ENCODE measurements around the gene CDK11A.
"Not testable (repeated sequence)": the region's sequence is repeated elsewhere in the genome, so short reads cannot be mapped to it uniquely, and the experiment has no call there.

Gene CDK11A

GRCh38 chr1:1703796-1704195 lies 20.4 kb downstream of the CDK11A start:
- no peak for TF ChIP-seq CTCF (conservative IDR thresholded peaks at IDR 0.05; ENCODE audit: low read depth, low read length)
- H3K4me3 ChIP-seq (ENCODE audit: low read depth, low read length) = no peak overlapping the region
- no peak for DNase-seq (ENCODE audit: low read depth)

- DNase-seq (ENCODE audit: low read depth); H3K4me3 ChIP-seq (ENCODE audit: low read depth, low read length): not testable (repeated sequence)
Measured at GRCh38 chr1:1702506-1702905, 21.7 kb downstream of the CDK11A start.

- DNase-seq (ENCODE audit: low read depth); H3K4me3 ChIP-seq (ENCODE audit: low read depth, low read length): not testable (repeated sequence)
Measured at GRCh38 chr1:1700557-1700956, 23.6 kb downstream of the CDK11A start.

DNA sequence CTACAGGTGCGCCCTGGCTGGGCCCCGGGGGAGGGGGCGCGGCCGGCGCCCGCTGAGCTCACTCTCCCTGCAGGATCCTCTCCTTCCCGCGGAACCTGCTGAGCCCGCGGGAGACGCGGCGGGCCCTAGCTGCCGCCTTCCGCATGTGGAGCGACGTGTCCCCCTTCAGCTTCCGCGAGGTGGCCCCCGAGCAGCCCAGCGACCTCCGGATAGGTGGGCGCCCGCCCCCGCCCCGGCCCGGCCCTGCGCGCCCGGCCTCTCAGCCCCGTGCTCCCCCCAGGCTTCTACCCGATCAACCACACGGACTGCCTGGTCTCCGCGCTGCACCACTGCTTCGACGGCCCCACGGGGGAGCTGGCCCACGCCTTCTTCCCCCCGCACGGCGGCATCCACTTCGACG lies 24.1 kb downstream of the CDK11A start:
- not testable (repeated sequence) for DNase-seq (ENCODE audit: low read depth); H3K4me3 ChIP-seq (ENCODE audit: low read depth, low read length)

DNA sequence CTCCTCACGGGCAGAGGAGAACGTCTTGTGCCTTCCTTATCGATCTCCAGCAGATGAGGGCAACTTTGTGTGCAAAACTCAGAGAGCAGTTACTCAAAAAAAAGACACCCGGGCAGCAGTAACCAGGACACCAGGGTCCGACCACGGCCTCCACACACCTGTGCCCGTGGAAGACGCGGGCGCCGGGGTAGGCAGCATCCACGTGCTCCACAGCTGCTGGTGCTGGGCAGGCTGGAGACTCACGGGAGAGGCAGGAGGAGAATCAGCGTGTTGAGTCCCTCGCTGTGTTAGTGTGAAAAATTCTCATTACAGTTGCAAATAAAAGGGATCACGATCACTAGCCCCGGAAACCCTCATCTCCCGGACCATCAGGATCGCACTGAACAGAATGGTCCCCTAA lies 25.1 kb downstream of the CDK11A start:
- not testable (repeated sequence) for DNase-seq (ENCODE audit: low read depth)

GRCh38 chr1:1697358-1698183 lies 26.6 kb downstream of the CDK11A start:
- DNase-seq (ENCODE audit: low read depth); H3K4me3 ChIP-seq (ENCODE audit: low read depth, low read length): not testable (repeated sequence)

More for the DNA sequence above, 25.1 kb downstream of the CDK11A start:
- H3K4me3 ChIP-seq (ENCODE audit: low read depth, low read length) = not testable (repeated sequence)

DNA sequence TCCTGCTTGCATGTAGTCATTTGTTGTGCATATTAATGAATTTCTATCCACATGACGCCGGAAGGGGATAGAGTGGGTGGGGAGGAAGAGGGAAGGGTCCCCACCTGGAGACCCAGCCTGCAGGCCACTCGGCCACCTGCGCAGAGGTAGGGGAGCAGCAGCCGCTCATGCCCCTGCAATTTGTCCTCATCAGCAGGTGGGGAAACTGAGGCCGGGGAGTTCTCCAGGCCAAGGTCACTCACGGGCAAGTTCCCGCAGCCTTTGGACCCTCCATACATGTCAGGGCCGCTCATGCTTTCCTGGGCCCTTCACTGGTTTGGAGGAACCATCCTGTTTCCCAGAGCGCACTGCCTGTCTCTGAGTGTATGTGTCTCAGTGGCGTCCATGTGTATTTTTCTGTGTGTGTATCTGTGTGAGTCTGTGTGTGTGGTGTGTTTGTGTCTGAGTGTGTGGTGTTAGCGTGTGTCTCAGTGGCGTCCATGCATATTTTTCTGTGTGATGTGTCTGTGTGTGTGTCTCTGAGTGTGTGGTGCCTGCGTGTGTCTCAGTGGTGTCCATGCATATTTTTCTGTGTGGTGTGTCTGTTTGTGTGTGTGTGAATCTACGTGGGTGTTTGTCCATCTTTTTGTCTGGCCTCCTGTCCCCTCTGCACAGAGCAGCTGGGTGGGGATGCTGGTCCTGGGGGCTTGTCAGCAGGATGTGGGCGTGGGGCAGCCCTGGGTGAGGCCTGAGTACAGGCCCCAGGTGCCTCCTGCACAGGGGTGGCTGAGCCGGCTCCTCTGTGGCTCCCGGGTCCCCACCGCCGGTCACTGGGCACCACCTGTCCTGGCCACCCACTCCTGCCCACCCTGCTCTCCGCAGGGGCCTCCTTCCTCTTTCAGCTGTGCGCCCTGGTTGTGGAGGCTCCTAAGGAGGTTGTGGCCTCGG lies 27.5 kb downstream of the CDK11A start:
- not testable (repeated sequence) for H3K4me3 ChIP-seq (ENCODE audit: low read depth, low read length); DNase-seq (ENCODE audit: low read depth)

GRCh38 chr1:1692714-1693647 lies 31.2 kb downstream of the CDK11A start, which contains the start of gene SLC35E2B:
SLC35E2B (minus strand) TSS chr1:1692795; CDS start chr1:1676699, 16,096 bp downstream.
- peak within 1 kb of the TSS; percentile 62 for H3K4me3 ChIP-seq (ENCODE audit: low read depth, low read length)

DNA sequence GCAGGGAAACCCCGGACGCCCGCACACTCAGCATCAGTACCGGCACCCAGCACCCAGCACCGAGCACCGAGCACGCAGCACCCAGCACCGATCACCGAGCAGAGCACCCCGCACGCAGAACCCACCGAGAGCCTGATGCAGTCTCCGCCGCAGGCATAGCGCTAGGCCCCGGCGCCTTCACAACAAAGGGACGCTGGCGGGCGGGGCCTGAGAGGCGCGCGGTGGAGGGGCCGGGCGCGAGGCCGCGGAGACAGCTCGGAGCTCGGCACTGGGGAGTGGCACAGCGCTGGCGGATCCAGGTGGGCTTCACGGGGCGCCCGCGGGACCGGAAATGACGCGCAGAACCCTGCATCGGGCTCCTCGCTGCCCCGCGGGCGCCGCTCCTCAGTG lies 31.8 kb downstream of the CDK11A start:
- H3K4me3 ChIP-seq (ENCODE audit: low read depth, low read length) = peak overlapping the region; percentile 62
- DNase-seq (ENCODE audit: low read depth) = peak; percentile 73

More at GRCh38 chr1:1692714-1693647, 31.2 kb downstream of the CDK11A start, which contains the start of gene SLC35E2B:
- DNase-seq (ENCODE audit: low read depth) = peak; percentile 97

- not testable (repeated sequence) for DNase-seq (ENCODE audit: low read depth)
- peak overlapping the region; percentile 44 for H3K4me3 ChIP-seq (ENCODE audit: low read depth, low read length)
Measured at GRCh38 chr1:1691443-1691842, 32.7 kb downstream of the CDK11A start.

DNA sequence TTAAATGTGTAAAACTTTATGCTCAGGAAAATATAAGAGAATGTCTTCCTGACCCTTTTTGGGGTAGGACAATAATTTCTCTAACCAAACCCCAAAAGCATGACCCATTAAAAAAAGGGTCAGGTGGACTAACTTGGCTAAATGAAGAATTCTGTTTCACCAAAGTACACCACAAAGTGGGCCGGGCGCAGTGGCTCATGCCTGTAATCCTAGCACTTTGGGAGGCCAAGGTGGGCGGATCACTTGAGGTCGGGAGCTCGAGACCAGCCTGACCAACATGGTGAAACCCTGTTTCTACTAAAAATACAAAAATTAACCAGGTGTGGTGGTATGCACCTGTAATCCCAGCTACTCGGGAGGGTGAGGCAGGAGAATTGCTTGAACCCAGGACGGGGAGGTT lies 34.6 kb downstream of the CDK11A start:
- DNase-seq (ENCODE audit: low read depth); H3K4me3 ChIP-seq (ENCODE audit: low read depth, low read length): not testable (repeated sequence)

- TF ChIP-seq CTCF (conservative IDR thresholded peaks at IDR 0.05; ENCODE audit: low read depth, low read length) = no peak
- H3K4me3 ChIP-seq (ENCODE audit: low read depth, low read length) = no peak overlapping the region
- no peak for DNase-seq (ENCODE audit: low read depth)
Measured at GRCh38 chr1:1687846-1688245, 36.3 kb downstream of the CDK11A start.
